Upper lobe of right lung (tissue), 1 donor: ENCODE data around the gene ADGRV1. TPM values are rescaled to one million over a fixed set of nuclear protein-coding genes. Genes with fewer than 3 reads are reported as not detected.

Source experiments
- ATAC-seq: fragments of 200-7000 bp; cut with Tn5 transposase; one replicate; pipeline ENCODE4 v1.9.1; 2020; ENCODE audit warnings: mild to moderate bottlenecking, moderate library complexity
- DNase-seq: peaks from one replicate; pipeline ENCODE4 v3.0.0-alpha.2; 2020
- H3K27ac ChIP-seq: fragments of 200-600 bp; one replicate; pipeline ENCODE4 v1.8.0; 2022
- H3K27me3 ChIP-seq: fragments of 200-600 bp; one replicate; pipeline ENCODE4 v1.8.0; 2022; ENCODE audit warnings: mild to moderate bottlenecking
- H3K36me3 ChIP-seq: fragments of 200-600 bp; one replicate; pipeline ENCODE4 v1.8.0; 2022
- H3K4me1 ChIP-seq: fragments of 200-600 bp; one replicate; pipeline ENCODE4 v1.8.0; 2022
- H3K4me3 ChIP-seq: fragments of 200-600 bp; one replicate; pipeline ENCODE4 v1.8.0; 2022; ENCODE audit warnings: mild to moderate bottlenecking
- H3K9me3 ChIP-seq: fragments of 200-600 bp; one replicate; pipeline ENCODE4 v1.8.0; 2022
- CTCF ChIP-seq: fragments of 200-600 bp; IDR thresholded peaks from one replicate; pipeline ENCODE4 v1.8.0; 2022; ENCODE audit warnings: antibody characterized with exemption
- intact Hi-C: fragments of 100-400 bp; cut with DNase I; formaldehyde crosslinking; loops from one replicate; pipeline ENCODE4 v1.11.0; 2022
- total RNA-seq: library from RNA; stranded (reverse); fragmentation: NEBNext Ultra II Directional; extraction: Animal tissue kit (Norgen Biotek cat#: 25700); gene quantifications from one replicate; pipeline ENCODE4 v1.2.1, GENCODE V29; 2021
- donor health status: DM: no; HTN: yes; CAD: no; lungs with severe emphysema.

Gene ADGRV1
- total RNA-seq, 1 donor from 2014 or later = 47.1 TPM

- Histone ChIP-seq H3K4me3 (no peak overlapping the region), H3K9me3 (no peaks in the 10 kb centered on the region), H3K27me3 (no peaks in the 10 kb centered on the region), H3K36me3 (no peaks in the 10 kb centered on the region), H3K4me1 (no peaks in the 10 kb centered on the region), H3K27ac (no peak overlapping the region)
- DNase-seq = no peak
- TF ChIP-seq CTCF = no peak
- no peak for ATAC-seq
- intact Hi-C loops = no loop called here
Measured at GRCh38 chr5:90948969-90949368, 390.4 kb downstream of the ADGRV1 start.

- Histone ChIP-seq H3K27me3 (no peaks in the 10 kb centered on the region), H3K9me3 (no peaks in the 10 kb centered on the region), H3K27ac (no peak overlapping the region), H3K4me3 (no peak overlapping the region), H3K4me1 (no peaks in the 10 kb centered on the region), H3K36me3 (no peaks in the 10 kb centered on the region)
- ATAC-seq (no peak), DNase-seq (no peak)
- intact Hi-C loops = no loop called here
- TF ChIP-seq CTCF = no peak
Measured at GRCh38 chr5:90949469-90950358, 391.1 kb downstream of the ADGRV1 start.

GRCh38 chr5:90955001-90955635 is 396.5 kb downstream of the ADGRV1 start:
- Histone ChIP-seq H3K27ac (no peak overlapping the region), H3K9me3 (no peaks in the 10 kb centered on the region), H3K27me3 (no peaks in the 10 kb centered on the region), H3K4me3 (no peak overlapping the region), H3K36me3 (no peaks in the 10 kb centered on the region), H3K4me1 (peaks cover 5% of the 10 kb centered on the region)
- TF ChIP-seq CTCF = no peak
- intact Hi-C loops = no loop called here
- ATAC-seq (no peak), DNase-seq (no peak)

- no peaks in the 10 kb centered on the region for H3K9me3 ChIP-seq
- peak; percentile 41 for ATAC-seq
- H3K4me1 ChIP-seq = peaks cover 5% of the 10 kb centered on the region
- no peak overlapping the region for H3K4me3 ChIP-seq
- intact Hi-C loops = no loop called here
- no peaks in the 10 kb centered on the region for H3K36me3 ChIP-seq
- no peak overlapping the region for H3K27ac ChIP-seq
- TF ChIP-seq CTCF = no peak
- no peak for DNase-seq
- H3K27me3 ChIP-seq = no peaks in the 10 kb centered on the region
Measured at GRCh38 chr5:90956511-90957097, 398.0 kb downstream of the ADGRV1 start.

GRCh38 chr5:90957906-90958305 is 399.3 kb downstream of the ADGRV1 start:
- DNase-seq (no peak), ATAC-seq (no peak)
- no peak overlapping the region for H3K4me3 ChIP-seq
- peaks cover 5% of the 10 kb centered on the region for H3K4me1 ChIP-seq
- intact Hi-C loops = no loop called here
- no peaks in the 10 kb centered on the region for H3K9me3 ChIP-seq
- H3K27me3 ChIP-seq = no peaks in the 10 kb centered on the region
- H3K27ac ChIP-seq = no peak overlapping the region
- no peaks in the 10 kb centered on the region for H3K36me3 ChIP-seq
- no peak for TF ChIP-seq CTCF
